Tibial artery (tissue), 4 donors: ENCODE data around the gene COG5.

ENCODE experiments used
- DNase-seq, 2 donors: peaks; one replicate each; pipeline ENCODE4 v3.0.0-alpha.2; 2019
- H3K27ac ChIP-seq, 2 donors: fragments of 200-600 bp; sonication (generic) in 1 of 2; 1 replicate in 1 of 2; 2 replicates in 1 of 2; pipeline ENCODE4 v1.5.1; 2018 to 2019; ENCODE audit warnings: mild to moderate bottlenecking in 1 of 2
- H3K27me3 ChIP-seq, 2 donors: fragments of 200-600 bp; sonication (generic) in 1 of 2; one replicate each; pipeline versions ENCODE4 v1.5.1 to v1.6.0; 2016 to 2019
- H3K36me3 ChIP-seq, 3 donors: fragments of 200-600 bp; sonication (generic) in 2 of 3; one replicate each; pipeline ENCODE4 v1.5.1; 2016 to 2019; ENCODE audit warnings: mild to moderate bottlenecking in 2 of 3
- H3K4me1 ChIP-seq, 4 donors: fragments of 200-600 bp; sonication (generic) in 2 of 4; 1 replicate in 3 of 4; 2 replicates in 1 of 4; pipeline ENCODE4 v1.5.1; 2016 to 2019
- H3K4me3 ChIP-seq, 2 donors: fragments of 200-600 bp; sonication (generic) in 1 of 2; 1 replicate in 1 of 2; 2 replicates in 1 of 2; pipeline ENCODE4 v1.5.1; 2018 to 2019; ENCODE audit warnings: mild to moderate bottlenecking in 2 of 2
- H3K9me3 ChIP-seq, 3 donors: fragments of 200-600 bp; sonication (generic) in 1 of 3; one replicate each; pipeline ENCODE4 v1.5.1; 2016 to 2019
- CTCF ChIP-seq, 2 experiments: fragments of 200-600 bp in 1 of 2; fragments of 450-650 bp in 1 of 2; IDR thresholded peaks; one replicate each; pipeline ENCODE4 v1.5.1; 2017 to 2019; ENCODE audit warnings: antibody characterized with exemption in 2 of 2, mild to moderate bottlenecking in 1 of 2, moderate library complexity in 1 of 2
- intact Hi-C: fragments of 100-400 bp; cut with DNase I; formaldehyde crosslinking; loops from one replicate; pipeline ENCODE4 v1.15.0; 2023; ENCODE audit warnings: low total_unique reads

Gene COG5

DNA sequence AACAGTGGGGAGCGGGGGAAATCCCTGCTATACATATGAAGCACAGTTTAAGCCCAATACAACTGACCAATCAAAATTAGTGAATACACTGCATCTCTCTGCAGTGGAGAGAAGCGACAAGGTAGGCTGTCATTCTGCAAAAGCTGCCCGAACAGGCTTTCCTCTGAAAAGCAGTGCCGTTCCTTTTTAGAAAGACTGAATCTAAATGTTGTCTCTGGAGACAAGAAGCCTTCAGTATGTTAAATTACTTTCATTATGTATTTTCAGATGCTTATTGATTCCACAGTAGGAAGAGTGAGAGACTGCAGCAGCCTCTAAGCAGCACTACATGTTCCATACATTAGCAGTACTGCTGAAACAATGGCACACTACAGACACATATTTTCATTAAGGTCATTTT, 93.8 kb downstream of the COG5 start, which contains the start of gene GPR22:
Gene GPR22, plus strand, starts transcription at position 129 of the 400 bp plus-strand sequence. CDS start 4,004 bp downstream, outside the sequence.
- no peak within 1 kb of the TSS for H3K27ac ChIP-seq

DNA sequence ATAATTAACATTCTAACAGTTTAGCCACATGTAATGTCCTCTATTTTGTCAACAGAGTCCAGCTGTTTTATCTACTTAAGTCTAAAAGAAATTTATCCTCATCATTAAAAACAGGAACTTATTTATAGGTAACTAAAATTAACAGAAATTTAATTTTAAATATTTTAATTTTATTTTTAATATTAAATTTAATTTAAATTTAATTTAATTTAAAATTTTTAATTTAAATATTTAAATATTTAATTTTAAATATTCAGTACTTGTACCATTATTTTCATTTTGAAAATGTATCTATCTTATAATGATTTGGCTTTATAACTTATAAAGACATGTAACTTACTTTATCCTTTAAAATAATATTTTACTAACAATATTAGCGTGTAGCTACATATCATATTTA, 94.9 kb downstream of the COG5 start:
- TF ChIP-seq CTCF (IDR thresholded peaks at IDR 0.05): no peak
- no peaks in the 10 kb centered on the region for H3K36me3 ChIP-seq
- no peaks in the 10 kb centered on the region for H3K9me3 ChIP-seq
- H3K4me1 ChIP-seq: no peaks in the 10 kb centered on the region
- no peak for DNase-seq
- H3K27me3 ChIP-seq: no peaks in the 10 kb centered on the region
- no peak overlapping the region for H3K4me3 ChIP-seq
- H3K27ac ChIP-seq: no peak overlapping the region
- intact Hi-C loops: no loop called here

More for the DNA sequence above, 93.8 kb downstream of the COG5 start, which contains the start of gene GPR22:
- no peak within 1 kb of the TSS for H3K4me3 ChIP-seq
- TF ChIP-seq CTCF (IDR thresholded peaks at IDR 0.05): no peak
- no peaks in the 10 kb centered on the region for H3K36me3 ChIP-seq
- H3K27me3 ChIP-seq: no peaks in the 10 kb centered on the region
- H3K4me1 ChIP-seq: no peaks in the 10 kb centered on the region
- H3K9me3 ChIP-seq: no peaks in the 10 kb centered on the region
- intact Hi-C loops: no loop called here
- no peak for DNase-seq

DNA sequence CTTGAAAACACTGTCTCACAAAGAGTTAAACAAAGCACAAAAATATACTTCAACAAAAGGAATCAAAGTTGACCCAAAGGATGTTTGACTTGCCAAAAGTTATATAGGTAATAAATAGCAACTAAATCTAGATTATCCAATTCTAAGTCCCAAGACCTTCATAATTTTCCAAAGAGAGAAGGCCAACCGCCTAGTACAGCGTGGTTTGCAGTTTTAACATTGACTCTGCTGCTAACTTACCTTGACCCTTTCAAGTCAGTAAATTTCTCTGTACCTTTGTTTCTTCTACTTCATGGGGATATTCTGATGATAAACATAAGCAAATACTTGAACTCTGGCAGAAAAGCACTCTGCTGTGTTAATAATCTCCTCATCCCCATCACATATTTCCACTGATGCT, 95.7 kb downstream of the COG5 start:
- Histone ChIP-seq H3K4me1 (no peaks in the 10 kb centered on the region), H3K27ac (no peak overlapping the region), H3K27me3 (no peaks in the 10 kb centered on the region), H3K9me3 (no peaks in the 10 kb centered on the region), H3K4me3 (no peak overlapping the region), H3K36me3 (no peaks in the 10 kb centered on the region)
- DNase-seq: no peak
- TF ChIP-seq CTCF (IDR thresholded peaks at IDR 0.05): no peak
- intact Hi-C loops: no loop called here

DNA sequence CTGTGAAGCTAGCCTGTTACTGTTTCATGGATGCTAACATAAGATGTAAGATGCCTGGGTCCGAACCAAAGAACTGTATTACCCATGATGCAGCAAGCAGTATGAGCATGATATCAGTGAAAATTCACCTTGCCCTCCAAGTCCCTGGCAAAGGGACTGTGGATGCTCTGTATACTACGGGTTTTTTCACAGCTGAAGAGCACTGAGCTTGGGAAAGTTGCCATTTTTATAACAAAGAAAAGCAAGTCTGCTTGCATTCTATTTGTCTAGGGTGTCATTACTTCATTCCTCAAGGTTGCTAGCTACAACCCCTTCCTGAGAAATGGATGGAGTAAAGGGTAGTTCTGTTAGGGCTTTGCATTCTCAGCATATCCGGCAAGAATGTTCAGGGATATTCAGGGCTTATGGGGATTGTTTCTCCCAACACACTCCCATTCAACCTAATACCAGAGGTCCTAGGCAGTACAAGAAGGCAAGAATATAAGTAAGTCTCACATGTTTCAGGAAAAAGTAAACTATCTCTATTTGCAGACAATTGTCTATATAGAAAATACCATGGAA, 99.0 kb downstream of the COG5 start:
- no peak overlapping the region for H3K27ac ChIP-seq
- intact Hi-C loops: loop anchor here (5.0 kb wide), 1 partner anchor 263 kb away; no protein-coding TSS in a partner anchor

GRCh38 chr7:107463139-107464078, 100.3 kb downstream of the COG5 start:
- no peaks in the 10 kb centered on the region for H3K9me3 ChIP-seq
- H3K4me1 ChIP-seq: no peaks in the 10 kb centered on the region
- peak; percentile 61 to 62 for DNase-seq
- no peaks in the 10 kb centered on the region for H3K27me3 ChIP-seq
- H3K4me3 ChIP-seq: no peak overlapping the region
- peak; percentile 66 to 81 for TF ChIP-seq CTCF (IDR thresholded peaks at IDR 0.05)
- H3K36me3 ChIP-seq: peaks cover 0 to 3% (median 0%) of the 10 kb centered on the region in 3 donors
- intact Hi-C loops: loop anchor here (5.0 kb wide), 1 partner anchor 264 kb away; no protein-coding TSS in a partner anchor
- no peak overlapping the region for H3K27ac ChIP-seq

More for the DNA sequence above, 99.0 kb downstream of the COG5 start:
- Histone ChIP-seq H3K4me1 (no peaks in the 10 kb centered on the region), H3K9me3 (no peaks in the 10 kb centered on the region), H3K36me3 (no peaks in the 10 kb centered on the region), H3K27me3 (no peaks in the 10 kb centered on the region), H3K4me3 (no peak overlapping the region)
- TF ChIP-seq CTCF (IDR thresholded peaks at IDR 0.05): no peak
- DNase-seq: no peak
